ENCODE measurements around the gene CPAMD8. TPM values are rescaled to one million over a fixed set of nuclear protein-coding genes. Genes with fewer than 3 reads are reported as not detected.

The CPAMD8 gene
- total and polyA plus RNA-seq, 9 of the 15 experiments (the other 6 are each of a cell fraction or from before 2014, with no cell fraction given): 0.20 to 2.1 (median 1.3) TPM

DNA sequence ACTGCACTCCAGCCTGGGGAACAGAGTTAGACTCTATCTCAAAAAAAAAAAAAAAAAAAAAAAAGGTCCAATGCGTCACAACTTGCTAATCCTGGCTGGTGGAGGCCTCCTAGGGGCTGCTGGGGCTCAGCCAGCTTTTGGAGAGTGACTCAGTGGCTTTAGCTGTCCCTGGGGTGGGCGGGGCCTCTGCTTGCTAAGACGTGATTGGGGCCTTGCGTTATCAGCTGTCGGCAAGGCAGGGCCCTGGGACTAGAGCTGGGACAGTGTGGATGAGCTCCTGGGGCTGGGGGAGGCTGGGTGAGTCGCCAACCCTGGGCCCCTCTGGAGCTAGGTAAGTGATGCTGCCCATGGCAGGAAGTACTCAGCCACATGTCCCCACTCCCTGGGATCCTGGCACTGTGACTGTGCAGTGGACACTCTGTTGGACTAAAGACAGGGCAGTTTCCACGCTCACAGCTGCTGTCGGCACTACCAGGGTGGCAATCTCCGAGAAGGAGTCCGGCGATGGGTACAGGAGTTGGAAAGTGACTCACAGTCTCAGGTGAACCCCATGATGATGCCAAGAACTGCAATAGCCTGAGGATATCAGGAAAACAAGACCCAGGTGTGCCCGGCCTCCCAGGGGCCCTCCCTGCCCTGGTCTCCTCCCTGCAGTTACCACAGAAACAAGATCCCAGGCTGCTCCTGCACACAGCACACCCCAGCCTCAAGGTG lies 105.6 kb downstream of the CPAMD8 start (continued):
- no peak for TF ChIP-seq ZZZ3 (IDR thresholded peaks at IDR 0.05)
- TF ChIP-seq, protein P1, sequence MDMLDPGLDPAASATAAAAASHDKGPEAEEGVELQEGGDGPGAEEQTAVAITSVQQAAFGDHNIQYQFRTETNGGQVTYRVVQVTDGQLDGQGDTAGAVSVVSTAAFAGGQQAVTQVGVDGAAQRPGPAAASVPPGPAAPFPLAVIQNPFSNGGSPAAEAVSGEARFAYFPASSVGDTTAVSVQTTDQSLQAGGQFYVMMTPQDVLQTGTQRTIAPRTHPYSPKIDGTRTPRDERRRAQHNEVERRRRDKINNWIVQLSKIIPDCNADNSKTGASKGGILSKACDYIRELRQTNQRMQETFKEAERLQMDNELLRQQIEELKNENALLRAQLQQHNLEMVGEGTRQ (CRISPR knock-in tag; IDR thresholded peaks at IDR 0.05): no peak
- peak in 1 of 2 experiments; percentile 25; a peak in 2 of 4 replicates for TF ChIP-seq NRF1 (conservative IDR thresholded peaks at IDR 0.05 in 1 of 2, IDR thresholded peaks at IDR 0.05 in 1 of 2)
- no peak for TF ChIP-seq FOXM1 (IDR thresholded peaks at IDR 0.05; ENCODE audit: low read depth)
- TF ChIP-seq FOXM1 (CRISPR knock-in tag; IDR thresholded peaks at IDR 0.05; ENCODE audit: low read depth): no peak
- no peak for TF ChIP-seq SLC30A9 (CRISPR knock-in tag; IDR thresholded peaks at IDR 0.05)
- TF ChIP-seq ZNF311 (CRISPR knock-in tag; IDR thresholded peaks at IDR 0.05): no peak
- TF ChIP-seq TCF3 (CRISPR knock-in tag; IDR thresholded peaks at IDR 0.05): no peak
- TF ChIP-seq JUN (IDR thresholded peaks at IDR 0.05; ENCODE audit: borderline replicate concordance, low read depth, low read length): peak; percentile 49; the same call in 1 of the 2 replicates
- TF ChIP-seq JUN (CRISPR knock-in tag; IDR thresholded peaks at IDR 0.05; ENCODE audit: borderline replicate concordance): no peak
- peak; percentile 87 for TF ChIP-seq NFIC (IDR thresholded peaks at IDR 0.05)
- TF ChIP-seq, protein P2, sequence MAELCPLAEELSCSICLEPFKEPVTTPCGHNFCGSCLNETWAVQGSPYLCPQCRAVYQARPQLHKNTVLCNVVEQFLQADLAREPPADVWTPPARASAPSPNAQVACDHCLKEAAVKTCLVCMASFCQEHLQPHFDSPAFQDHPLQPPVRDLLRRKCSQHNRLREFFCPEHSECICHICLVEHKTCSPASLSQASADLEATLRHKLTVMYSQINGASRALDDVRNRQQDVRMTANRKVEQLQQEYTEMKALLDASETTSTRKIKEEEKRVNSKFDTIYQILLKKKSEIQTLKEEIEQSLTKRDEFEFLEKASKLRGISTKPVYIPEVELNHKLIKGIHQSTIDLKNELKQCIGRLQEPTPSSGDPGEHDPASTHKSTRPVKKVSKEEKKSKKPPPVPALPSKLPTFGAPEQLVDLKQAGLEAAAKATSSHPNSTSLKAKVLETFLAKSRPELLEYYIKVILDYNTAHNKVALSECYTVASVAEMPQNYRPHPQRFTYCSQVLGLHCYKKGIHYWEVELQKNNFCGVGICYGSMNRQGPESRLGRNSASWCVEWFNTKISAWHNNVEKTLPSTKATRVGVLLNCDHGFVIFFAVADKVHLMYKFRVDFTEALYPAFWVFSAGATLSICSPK (IDR thresholded peaks at IDR 0.05; ENCODE audit: borderline replicate concordance): no peak
- peak; percentile 74 for TF ChIP-seq FOSL1 (tag; conservative IDR thresholded peaks at IDR 0.05)
- no peak for TF ChIP-seq ZSCAN29 (IDR thresholded peaks at IDR 0.05)
- TF ChIP-seq KLF16 (IDR thresholded peaks at IDR 0.05): no peak
- TF ChIP-seq, protein P3, sequence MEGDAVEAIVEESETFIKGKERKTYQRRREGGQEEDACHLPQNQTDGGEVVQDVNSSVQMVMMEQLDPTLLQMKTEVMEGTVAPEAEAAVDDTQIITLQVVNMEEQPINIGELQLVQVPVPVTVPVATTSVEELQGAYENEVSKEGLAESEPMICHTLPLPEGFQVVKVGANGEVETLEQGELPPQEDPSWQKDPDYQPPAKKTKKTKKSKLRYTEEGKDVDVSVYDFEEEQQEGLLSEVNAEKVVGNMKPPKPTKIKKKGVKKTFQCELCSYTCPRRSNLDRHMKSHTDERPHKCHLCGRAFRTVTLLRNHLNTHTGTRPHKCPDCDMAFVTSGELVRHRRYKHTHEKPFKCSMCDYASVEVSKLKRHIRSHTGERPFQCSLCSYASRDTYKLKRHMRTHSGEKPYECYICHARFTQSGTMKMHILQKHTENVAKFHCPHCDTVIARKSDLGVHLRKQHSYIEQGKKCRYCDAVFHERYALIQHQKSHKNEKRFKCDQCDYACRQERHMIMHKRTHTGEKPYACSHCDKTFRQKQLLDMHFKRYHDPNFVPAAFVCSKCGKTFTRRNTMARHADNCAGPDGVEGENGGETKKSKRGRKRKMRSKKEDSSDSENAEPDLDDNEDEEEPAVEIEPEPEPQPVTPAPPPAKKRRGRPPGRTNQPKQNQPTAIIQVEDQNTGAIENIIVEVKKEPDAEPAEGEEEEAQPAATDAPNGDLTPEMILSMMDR (IDR thresholded peaks at IDR 0.05 in 2 of 3, conservative IDR thresholded peaks at IDR 0.05 in 1 of 3; ENCODE audit: insufficient read depth in 2 of 3, low read depth in 1 of 3, low read length in 3 of 3): 0 out of 6 replicates have a peak, but pooled peaks of 1 of the 3 experiments have one; percentile 23
- TF ChIP-seq, protein P4, sequence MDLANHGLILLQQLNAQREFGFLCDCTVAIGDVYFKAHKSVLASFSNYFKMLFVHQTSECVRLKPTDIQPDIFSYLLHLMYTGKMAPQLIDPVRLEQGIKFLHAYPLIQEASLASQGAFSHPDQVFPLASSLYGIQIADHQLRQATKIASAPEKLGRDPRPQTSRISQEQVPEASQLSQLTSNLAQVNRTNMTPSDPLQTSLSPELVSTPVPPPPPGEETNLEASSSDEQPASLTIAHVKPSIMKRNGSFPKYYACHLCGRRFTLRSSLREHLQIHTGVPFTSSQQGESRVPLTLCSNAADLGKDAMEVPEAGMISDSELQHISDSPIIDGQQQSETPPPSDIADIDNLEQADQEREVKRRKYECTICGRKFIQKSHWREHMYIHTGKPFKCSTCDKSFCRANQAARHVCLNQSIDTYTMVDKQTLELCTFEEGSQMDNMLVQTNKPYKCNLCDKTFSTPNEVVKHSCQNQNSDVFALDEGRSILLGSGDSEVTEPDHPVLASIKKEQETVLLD (IDR thresholded peaks at IDR 0.05): peak; percentile 21; the same call in 1 of the 2 replicates
- no peak for TF ChIP-seq CHCHD3 (CRISPR knock-in tag; IDR thresholded peaks at IDR 0.05)
- peak; percentile 52; the same call in 1 of the 2 replicates for TF ChIP-seq ZBTB7A (IDR thresholded peaks at IDR 0.05; ENCODE audit: borderline replicate concordance, control insufficient read depth, low read depth, low read length)
- TF ChIP-seq ZNF316 (IDR thresholded peaks at IDR 0.05): peak; percentile 29; the same call in 1 of the 2 replicates
- TF ChIP-seq ZC3H4 (CRISPR knock-in tag; IDR thresholded peaks at IDR 0.05; ENCODE audit: borderline replicate concordance): no peak
- TF ChIP-seq KLF6 (CRISPR knock-in tag; IDR thresholded peaks at IDR 0.05; ENCODE audit: borderline replicate concordance): no peak
- TF ChIP-seq ILF3 (IDR thresholded peaks at IDR 0.05; ENCODE audit: borderline replicate concordance): no peak
- no peak for TF ChIP-seq ZNF197 (CRISPR knock-in tag; IDR thresholded peaks at IDR 0.05; ENCODE audit: low read depth)
